DMS114 treated with DMSO at 0.1 percent for 48 hours (cell line): ENCODE data around the gene COPZ2.
"Not testable (repeated sequence)": the region's sequence is repeated elsewhere in the genome, so short reads cannot be mapped to it uniquely, and the experiment has no call there.

Experiments used
- DNase-seq: peaks from one replicate; lab custom pipeline; 2025; ENCODE audit not compliant: unreplicated experiment; lab: John Stamatoyannopoulos, UW

COPZ2 gene

GRCh38 chr17:48056246-48056745, 18.7 kb upstream of the COPZ2 start:
- no peak for DNase-seq

- no peak for DNase-seq
These were observed 18.1 kb upstream of the COPZ2 start for GRCh38 chr17:48055531-48056245.

- peak; percentile 14 for DNase-seq
These were observed 16.9 kb upstream of the COPZ2 start for GRCh38 chr17:48054238-48055185.

DNA sequence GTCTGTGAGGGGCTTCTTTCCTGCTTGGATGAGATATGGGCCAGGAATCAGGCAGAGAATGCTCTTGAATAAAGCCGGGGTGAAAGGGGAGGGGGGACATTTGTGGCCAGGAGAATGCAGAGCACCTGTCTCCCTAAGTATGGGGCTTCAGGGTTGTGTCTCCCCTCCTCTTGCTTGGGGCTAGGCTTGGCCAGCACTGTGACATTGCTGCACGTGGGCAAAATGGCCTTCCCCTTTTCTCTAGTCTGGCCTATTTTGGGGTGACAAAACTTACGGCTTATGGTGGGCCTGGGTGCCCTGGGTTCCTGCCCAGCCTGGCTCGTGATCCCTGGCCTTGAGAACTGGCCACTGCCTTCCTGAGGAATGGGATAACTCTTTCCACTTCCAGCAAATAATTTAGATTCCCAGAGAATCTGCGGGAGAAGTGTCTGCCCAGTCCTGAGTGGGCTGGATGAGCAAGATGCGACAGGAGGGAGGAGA, 16.2 kb upstream of the COPZ2 start:
- no peak for DNase-seq

GRCh38 chr17:48052956-48053757, 15.6 kb upstream of the COPZ2 start:
- no peak for DNase-seq

- DNase-seq = no peak
These were observed 14.3 kb upstream of the COPZ2 start for GRCh38 chr17:48051706-48052486.

DNA sequence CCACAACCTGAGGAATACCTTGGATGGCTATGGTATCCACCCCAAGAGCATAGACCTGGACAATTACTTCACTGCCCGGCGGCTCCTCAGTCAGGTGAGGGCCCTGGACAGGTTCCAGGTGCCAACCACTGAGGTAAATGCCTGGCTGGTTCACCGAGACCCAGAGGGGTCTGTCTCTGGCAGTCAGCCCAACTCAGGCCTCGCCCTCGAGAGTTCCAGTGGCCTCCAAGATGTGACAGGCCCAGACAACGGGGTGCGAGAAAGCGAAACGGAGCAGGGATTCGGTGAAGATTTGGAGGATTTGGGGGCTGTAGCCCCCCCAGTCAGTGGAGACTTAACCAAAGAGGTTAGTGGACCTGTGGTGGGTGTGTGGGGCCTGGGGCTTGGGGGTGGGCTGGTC, 13.7 kb upstream of the COPZ2 start:
- DNase-seq = no peak

DNA sequence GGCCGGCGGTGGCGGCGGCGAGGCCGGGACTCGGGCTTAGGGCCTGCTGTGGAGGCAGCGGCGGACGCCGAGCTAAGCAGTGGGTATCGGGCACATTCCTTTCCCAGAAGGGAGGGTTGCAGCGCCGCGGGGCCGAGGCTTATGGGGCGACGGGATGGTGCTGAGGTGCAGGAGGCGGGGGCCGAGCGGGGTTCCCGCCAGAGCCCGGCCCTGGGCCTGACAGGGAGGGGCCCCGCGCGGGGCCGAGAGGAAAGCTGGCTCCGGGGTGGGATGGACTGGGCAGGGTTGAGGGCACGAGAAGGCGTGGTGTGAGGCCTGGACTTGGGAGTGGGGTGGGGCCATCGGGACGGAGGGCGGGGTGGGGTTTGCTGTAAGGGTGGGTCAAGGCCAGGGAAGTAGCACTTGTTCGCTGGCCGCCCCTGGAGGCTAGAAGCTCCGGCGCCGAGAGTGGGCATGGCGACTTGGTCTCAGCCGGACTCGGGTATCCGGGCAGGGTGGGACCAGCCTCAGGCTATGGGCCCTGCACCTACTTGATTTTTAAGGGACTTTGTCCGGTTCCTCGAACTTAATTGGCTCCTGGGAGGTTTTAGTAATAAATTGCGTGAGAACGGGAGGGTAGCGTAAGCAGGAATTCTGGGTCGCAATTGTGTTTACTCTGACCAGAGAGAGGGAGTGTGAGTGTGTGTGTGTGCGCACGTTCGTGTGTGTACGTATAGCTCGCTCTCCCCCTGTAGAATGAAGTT, 11.0 kb upstream of the COPZ2 start:
- peak; percentile 57 for DNase-seq

DNA sequence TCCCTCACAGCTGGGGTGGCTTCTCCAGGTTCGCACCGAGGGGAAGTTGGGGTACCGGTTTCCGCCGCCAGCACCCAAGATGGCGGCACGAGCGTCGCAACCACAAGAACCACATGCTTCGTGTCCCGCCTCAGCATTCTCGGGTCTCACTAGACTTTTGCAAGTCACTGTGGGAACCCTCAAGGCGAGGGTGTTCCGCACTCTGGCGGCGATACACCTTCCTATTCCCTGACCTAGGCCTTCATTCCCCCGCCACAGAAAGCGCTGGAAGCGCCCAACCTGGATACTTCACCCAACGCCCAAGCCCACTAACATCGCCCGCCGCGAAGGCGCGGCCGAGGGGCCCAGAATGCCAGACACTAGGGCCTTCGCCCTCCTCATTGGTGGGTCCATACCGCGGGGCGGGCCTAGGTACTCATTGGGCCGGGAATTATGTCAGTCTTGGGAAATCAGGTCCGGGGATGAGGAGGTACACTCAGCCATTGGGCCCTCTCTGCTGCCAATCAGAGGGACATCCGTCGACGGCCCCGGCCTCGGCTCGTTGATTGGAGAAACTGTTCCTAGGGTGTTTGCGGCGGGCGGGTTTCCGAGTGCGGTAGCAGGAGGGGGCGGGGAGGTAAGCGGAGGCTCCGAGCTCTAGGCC, 10.3 kb upstream of the COPZ2 start, which contains the start of gene NFE2L1:
NFE2L1 (plus strand) TSS at position 619 of the 643 bp plus-strand sequence. CDS start 2,760 bp downstream, outside the sequence.
- DNase-seq = peak; percentile 98

GRCh38 chr17:48047113-48047740, 9.6 kb upstream of the COPZ2 start:
- no peak for DNase-seq

DNA sequence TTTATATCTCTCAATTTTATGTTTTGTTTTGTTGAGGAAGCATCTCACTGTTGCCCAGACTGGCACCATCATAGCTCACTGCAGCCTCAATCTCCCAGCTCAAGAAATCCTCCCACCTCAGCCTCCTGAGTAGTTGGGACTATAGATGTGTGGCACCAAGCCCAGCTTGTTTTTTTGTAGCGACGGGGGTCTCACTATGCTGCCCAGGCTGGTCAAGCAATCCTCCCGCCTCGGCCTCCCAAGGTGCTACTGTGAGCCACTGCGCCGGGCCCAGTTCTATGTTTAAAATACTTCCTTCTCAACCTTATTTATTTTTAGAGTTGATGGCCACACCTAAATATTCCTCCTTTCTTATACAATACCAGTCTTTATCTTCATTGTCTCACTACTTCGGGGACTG, 8.7 kb upstream of the COPZ2 start:
- DNase-seq = no peak

DNA sequence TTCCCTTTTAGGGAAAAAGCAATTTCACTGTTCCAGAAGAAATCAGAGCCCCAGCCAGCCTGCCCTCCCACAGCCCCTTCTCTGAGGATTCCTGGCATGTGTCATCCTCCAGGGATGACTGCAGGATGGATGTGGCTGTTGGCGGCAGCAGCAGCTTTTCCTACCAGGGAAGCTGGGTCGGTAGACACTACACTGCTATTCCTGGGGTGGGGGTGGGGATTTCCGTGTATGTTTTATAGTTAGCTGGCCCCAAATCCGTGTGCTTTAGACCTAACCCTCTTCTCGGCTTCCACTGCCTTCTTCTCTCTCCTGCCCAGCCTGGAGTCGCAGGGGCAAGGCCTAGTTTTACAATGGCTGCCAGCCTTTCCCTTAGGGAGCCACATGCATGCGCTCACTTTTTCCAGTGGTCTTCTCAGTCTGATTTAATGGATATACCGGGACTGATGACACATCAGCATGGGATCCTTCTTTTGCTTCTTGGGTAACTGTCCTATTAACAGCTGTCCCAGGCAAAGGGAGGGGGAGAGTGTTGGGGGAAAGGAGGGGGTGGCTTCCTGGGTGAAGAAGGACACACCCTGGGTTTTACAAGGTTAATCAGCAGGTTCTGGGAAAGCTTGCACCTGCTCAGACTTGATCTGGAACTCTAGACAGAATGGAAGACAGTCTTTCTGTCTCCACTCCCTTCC, 7.9 kb upstream of the COPZ2 start:
- DNase-seq = no peak

DNA sequence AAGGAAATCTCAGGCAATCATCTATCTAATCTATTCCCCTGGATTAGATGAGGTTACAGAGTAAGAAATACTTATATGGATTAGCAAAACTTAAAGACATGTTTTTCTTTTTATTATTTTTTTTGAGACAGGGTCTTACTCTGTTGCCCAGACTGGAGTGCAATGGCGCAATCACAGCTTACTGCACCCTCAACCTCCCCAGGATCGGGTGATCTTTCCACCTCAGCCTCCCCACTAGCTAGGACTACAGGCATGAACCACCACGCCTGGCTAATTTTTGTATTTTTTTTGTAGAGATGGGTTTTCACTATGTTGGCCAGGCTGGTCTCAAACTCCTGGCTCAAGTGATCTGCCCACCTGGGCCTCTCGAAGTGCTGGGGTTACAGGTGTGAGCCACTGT, 7.3 kb upstream of the COPZ2 start:
- no peak for DNase-seq

DNA sequence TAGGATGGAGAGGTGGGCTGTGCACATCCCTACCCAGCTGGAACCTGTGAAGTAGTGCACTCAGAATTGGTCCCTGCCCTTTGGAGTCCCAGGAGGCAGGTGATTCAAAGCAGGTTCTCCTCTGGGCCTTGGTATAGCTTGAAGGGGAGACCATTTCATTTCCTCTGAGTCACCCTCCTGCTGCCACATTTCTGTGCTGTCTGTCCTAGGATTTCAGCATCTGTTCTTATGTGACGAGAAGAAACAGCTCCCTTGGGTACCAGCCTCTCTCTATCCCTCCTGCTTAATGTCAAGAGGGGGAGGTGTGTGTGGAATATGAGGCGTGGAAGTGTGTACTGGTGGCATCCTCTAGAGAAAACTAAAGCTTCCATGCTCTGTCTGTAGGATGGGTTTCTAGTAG, 5.6 kb upstream of the COPZ2 start:
- DNase-seq = no peak

GRCh38 chr17:48038687-48039086, 1.1 kb upstream of the COPZ2 start:
- DNase-seq = no peak

DNA sequence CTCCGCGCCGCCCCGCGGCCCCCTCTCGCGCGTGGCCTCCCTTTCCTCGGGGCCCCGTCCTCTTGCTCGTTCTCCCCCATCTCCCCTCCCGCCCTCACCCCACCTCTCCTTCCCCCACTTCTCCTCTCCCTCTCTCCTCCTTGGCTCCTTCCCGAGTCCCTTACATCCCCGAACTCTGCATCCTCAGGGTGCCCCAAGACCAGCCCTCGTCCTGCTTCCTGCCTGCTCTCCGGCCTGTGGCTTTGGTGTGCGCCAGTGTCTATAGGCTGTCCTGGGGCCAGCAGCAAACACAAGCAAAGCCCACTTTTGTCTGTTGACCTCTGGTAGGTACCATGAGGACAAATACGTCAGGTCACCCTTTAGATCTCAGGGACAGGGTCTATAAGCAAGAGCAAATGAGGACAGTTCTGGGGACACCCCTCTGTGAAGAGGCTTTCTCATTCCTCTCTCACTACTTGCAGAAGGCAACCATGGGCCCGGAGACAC, 284 bp upstream of the COPZ2 start:
- DNase-seq = no peak

DNA sequence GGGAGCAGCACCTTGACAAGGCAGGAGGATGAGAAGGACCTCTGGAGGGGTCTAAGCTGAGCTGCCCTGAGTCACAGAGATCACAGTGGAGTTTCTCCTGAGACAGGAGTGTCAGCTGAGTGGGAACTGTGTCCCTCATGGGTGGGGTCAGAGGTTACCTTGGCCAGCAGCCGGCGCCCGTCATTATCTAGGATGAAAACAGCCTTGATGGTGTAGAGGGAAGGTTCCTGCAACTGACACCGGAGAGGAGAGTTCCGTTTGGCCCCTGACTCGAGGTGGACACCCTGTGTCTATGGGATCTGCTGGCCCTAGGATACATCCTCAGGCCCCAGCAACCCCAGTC, 933 bp downstream of the COPZ2 start:
- no peak for DNase-seq

- not testable (repeated sequence) for DNase-seq
These were observed 2.9 kb downstream of the COPZ2 start for GRCh38 chr17:48034734-48035133.
